SK-N-SH treated with all-trans-retinoic acid at 6 μM for 48 hours (cell line): ENCODE data around the gene NCBP3.

Experiments used
- ATAC-seq: fragments of 200-7000 bp; cut with Tn5 transposase; 3 replicates; pipeline ENCODE4 v1.9.1; 2020; ENCODE audit warnings: mild to moderate bottlenecking, moderate library complexity
- ARNTL ChIP-seq: fragments of 450-650 bp; formaldehyde crosslinking; IDR thresholded peaks from 2 replicates; pipeline ENCODE4 v1.5.0; 2020; ENCODE audit warnings: low read depth, mild to moderate bottlenecking, moderate library complexity, borderline replicate concordance
- BACH2 ChIP-seq: fragments of 250-450 bp; sonication (Bioruptor Pico); IDR thresholded peaks from 2 replicates; pipeline ENCODE4 v1.9.0; 2021; ENCODE audit warnings: mild to moderate bottlenecking, borderline replicate concordance
- CSRNP3 ChIP-seq: fragments of 250-450 bp; sonication (Bioruptor Pico); IDR thresholded peaks from 2 replicates; pipeline ENCODE4 v1.5.1; 2021; ENCODE audit warnings: mild to moderate bottlenecking, moderate library complexity
- ESRRG ChIP-seq: fragments of 250-450 bp; sonication (Bioruptor Pico); IDR thresholded peaks from 2 replicates; pipeline ENCODE4 v1.6.1; 2021; ENCODE audit warnings: mild to moderate bottlenecking
- GLIS3 ChIP-seq: fragments of 250-450 bp; sonication (Bioruptor Pico); IDR thresholded peaks from 2 replicates; pipeline ENCODE4 v1.5.0; 2020; ENCODE audit warnings: mild to moderate bottlenecking, moderate library complexity
- ISL1 ChIP-seq: fragments of 250-450 bp; sonication (Bioruptor Pico); IDR thresholded peaks from 2 replicates; pipeline ENCODE4 v2.1.2; 2022; ENCODE audit warnings: mild to moderate bottlenecking, moderate library complexity
- OSR1 ChIP-seq: fragments of 250-450 bp; sonication (Bioruptor Pico); IDR thresholded peaks from 2 replicates; pipeline ENCODE4 v1.8.0; 2022; ENCODE audit warnings: moderate library complexity, mild to moderate bottlenecking, inconsistent platforms
- POU6F1 ChIP-seq: fragments of 250-450 bp; sonication (Bioruptor Pico); IDR thresholded peaks from 2 replicates; pipeline ENCODE4 v1.8.0; 2021; ENCODE audit warnings: low read depth, mild to moderate bottlenecking, moderate library complexity, borderline replicate concordance
- SNAI2 ChIP-seq: fragments of 250-450 bp; sonication (Bioruptor Pico); IDR thresholded peaks from 2 replicates; pipeline ENCODE4 v1.5.0; 2020; ENCODE audit warnings: mild to moderate bottlenecking, moderate library complexity
- TCF4 ChIP-seq: fragments of 250-450 bp; sonication (Bioruptor Pico); IDR thresholded peaks from 2 replicates; pipeline ENCODE4 v1.8.0; 2021; ENCODE audit warnings: mild to moderate bottlenecking, moderate library complexity, borderline replicate concordance
- TOX ChIP-seq: fragments of 250-450 bp; sonication (Bioruptor Pico); IDR thresholded peaks from 2 replicates; pipeline ENCODE4 v1.8.0; 2021; ENCODE audit warnings: mild to moderate bottlenecking, moderate library complexity, borderline replicate concordance
- ZC3H10 ChIP-seq: fragments of 250-450 bp; sonication (Bioruptor Pico); IDR thresholded peaks from 2 replicates; pipeline ENCODE4 v1.5.1; 2021; ENCODE audit warnings: mild to moderate bottlenecking, moderate library complexity
- ZFP3 ChIP-seq: fragments of 250-450 bp; sonication (Bioruptor Pico); IDR thresholded peaks from 2 replicates; pipeline ENCODE4 v1.5.0; 2020; ENCODE audit warnings: mild to moderate bottlenecking, moderate library complexity
- ZFP30 ChIP-seq: fragments of 450-650 bp; formaldehyde crosslinking; IDR thresholded peaks from 2 replicates; pipeline ENCODE4 v1.5.0; 2022; ENCODE audit warnings: mild to moderate bottlenecking, moderate library complexity
- ZNF565 ChIP-seq: fragments of 450-650 bp; formaldehyde crosslinking; conservative IDR thresholded peaks from 2 replicates; pipeline ENCODE4 v1.5.0; 2020; ENCODE audit warnings: low read depth, mild to moderate bottlenecking, moderate library complexity
- ZNF70 ChIP-seq: fragments of 450-650 bp; formaldehyde crosslinking; IDR thresholded peaks from 2 replicates; pipeline ENCODE4 v1.5.0; 2020; ENCODE audit warnings: mild to moderate bottlenecking, moderate library complexity
- TF ChIP-seq, protein P1 (sequence below): fragments of 250-450 bp; sonication (Bioruptor Pico); IDR thresholded peaks from 2 replicates; pipeline ENCODE4 v1.5.0; 2020; ENCODE audit warnings: mild to moderate bottlenecking, moderate library complexity
- TF ChIP-seq, protein P2 (sequence below): fragments of 250-450 bp; sonication (Bioruptor Pico); IDR thresholded peaks from 2 replicates; pipeline ENCODE4 v1.8.0; 2020; ENCODE audit warnings: mild to moderate bottlenecking, moderate library complexity, borderline replicate concordance

The NCBP3 gene

DNA sequence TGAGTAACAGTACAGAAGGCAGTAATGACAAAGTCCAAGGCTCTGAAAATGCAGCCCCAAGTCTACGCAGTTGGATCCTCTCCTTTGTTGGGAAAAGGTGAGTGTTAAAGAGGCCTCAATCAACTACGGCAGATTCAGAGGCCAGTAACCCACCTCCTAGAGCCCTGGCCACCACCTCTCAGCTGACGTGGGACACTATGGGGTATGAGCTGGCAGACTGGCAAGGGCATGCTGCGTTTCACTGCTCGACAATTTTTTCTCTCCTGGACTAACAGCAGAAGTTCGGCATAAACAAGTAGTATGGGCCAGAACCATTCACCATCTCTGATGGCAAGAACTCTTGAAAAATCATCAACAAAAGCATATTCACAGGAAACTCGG lies 17.2 kb downstream of the NCBP3 start:
- no peak for ATAC-seq
- TF ChIP-seq ZFP30 (no peak), ZNF70 (CRISPR knock-in tag) (no peak), CSRNP3 (no peak), ZFP3 (CRISPR knock-in tag) (no peak), ZNF565 (no peak), GLIS3 (no peak), OSR1 (CRISPR knock-in tag) (no peak)
- TF ChIP-seq, protein P1, sequence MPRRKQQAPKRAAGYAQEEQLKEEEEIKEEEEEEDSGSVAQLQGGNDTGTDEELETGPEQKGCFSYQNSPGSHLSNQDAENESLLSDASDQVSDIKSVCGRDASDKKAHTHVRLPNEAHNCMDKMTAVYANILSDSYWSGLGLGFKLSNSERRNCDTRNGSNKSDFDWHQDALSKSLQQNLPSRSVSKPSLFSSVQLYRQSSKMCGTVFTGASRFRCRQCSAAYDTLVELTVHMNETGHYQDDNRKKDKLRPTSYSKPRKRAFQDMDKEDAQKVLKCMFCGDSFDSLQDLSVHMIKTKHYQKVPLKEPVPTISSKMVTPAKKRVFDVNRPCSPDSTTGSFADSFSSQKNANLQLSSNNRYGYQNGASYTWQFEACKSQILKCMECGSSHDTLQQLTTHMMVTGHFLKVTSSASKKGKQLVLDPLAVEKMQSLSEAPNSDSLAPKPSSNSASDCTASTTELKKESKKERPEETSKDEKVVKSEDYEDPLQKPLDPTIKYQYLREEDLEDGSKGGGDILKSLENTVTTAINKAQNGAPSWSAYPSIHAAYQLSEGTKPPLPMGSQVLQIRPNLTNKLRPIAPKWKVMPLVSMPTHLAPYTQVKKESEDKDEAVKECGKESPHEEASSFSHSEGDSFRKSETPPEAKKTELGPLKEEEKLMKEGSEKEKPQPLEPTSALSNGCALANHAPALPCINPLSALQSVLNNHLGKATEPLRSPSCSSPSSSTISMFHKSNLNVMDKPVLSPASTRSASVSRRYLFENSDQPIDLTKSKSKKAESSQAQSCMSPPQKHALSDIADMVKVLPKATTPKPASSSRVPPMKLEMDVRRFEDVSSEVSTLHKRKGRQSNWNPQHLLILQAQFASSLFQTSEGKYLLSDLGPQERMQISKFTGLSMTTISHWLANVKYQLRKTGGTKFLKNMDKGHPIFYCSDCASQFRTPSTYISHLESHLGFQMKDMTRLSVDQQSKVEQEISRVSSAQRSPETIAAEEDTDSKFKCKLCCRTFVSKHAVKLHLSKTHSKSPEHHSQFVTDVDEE (CRISPR knock-in tag), result no peak

DNA sequence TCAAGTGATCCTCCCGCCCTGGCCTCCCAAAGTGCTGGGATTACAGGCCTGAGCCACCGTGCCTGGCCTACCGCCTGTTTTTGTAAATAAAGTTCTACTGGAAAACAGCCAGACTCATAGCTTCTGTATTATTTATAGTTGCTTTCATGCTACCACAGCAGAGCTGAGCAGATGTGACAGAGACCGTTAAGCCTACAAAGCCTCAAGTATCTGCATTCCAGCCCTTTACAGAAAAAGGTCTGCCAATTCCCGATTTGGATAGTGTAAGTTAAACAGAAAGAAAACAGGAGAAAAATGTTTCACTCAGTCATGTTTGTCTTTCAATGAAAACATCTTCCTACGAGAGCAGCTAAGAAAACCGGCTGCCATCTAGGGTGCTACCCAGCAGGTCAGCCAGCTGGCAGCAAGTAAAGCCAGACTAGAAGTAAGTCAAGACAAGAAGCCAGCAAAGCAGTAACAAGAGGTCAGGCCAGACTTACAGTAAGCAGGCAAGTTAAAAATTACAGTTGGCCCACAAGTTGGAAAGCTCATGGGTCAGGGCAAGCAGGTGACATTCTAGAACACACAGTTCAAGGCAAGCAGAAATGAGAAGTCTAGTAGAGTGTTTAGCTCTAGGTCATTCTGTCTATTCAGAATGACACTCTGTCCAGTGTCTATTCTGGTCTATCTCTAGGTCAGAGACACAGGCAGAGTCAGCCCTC lies 17.7 kb downstream of the NCBP3 start:
- no peak for ATAC-seq
- TF ChIP-seq ZNF565, result no peak
- no peak for TF ChIP-seq ZFP30
- no peak for TF ChIP-seq TOX
- TF ChIP-seq POU6F1 (CRISPR knock-in tag), result no peak
- TF ChIP-seq, protein P1 (CRISPR knock-in tag), result no peak
- TF ChIP-seq BACH2 (CRISPR knock-in tag), result no peak
- TF ChIP-seq SNAI2 (CRISPR knock-in tag), result no peak
- TF ChIP-seq ZC3H10 (CRISPR knock-in tag), result no peak
- TF ChIP-seq, protein P2, sequence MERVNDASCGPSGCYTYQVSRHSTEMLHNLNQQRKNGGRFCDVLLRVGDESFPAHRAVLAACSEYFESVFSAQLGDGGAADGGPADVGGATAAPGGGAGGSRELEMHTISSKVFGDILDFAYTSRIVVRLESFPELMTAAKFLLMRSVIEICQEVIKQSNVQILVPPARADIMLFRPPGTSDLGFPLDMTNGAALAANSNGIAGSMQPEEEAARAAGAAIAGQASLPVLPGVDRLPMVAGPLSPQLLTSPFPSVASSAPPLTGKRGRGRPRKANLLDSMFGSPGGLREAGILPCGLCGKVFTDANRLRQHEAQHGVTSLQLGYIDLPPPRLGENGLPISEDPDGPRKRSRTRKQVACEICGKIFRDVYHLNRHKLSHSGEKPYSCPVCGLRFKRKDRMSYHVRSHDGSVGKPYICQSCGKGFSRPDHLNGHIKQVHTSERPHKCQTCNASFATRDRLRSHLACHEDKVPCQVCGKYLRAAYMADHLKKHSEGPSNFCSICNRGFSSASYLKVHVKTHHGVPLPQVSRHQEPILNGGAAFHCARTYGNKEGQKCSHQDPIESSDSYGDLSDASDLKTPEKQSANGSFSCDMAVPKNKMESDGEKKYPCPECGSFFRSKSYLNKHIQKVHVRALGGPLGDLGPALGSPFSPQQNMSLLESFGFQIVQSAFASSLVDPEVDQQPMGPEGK, result no peak
- no peak for TF ChIP-seq TCF4
- no peak for TF ChIP-seq ISL1 (CRISPR knock-in tag)
- no peak for TF ChIP-seq ZNF70 (CRISPR knock-in tag)
- TF ChIP-seq ARNTL (CRISPR knock-in tag), result no peak
- TF ChIP-seq, all 23 proteins: peak for 0

DNA sequence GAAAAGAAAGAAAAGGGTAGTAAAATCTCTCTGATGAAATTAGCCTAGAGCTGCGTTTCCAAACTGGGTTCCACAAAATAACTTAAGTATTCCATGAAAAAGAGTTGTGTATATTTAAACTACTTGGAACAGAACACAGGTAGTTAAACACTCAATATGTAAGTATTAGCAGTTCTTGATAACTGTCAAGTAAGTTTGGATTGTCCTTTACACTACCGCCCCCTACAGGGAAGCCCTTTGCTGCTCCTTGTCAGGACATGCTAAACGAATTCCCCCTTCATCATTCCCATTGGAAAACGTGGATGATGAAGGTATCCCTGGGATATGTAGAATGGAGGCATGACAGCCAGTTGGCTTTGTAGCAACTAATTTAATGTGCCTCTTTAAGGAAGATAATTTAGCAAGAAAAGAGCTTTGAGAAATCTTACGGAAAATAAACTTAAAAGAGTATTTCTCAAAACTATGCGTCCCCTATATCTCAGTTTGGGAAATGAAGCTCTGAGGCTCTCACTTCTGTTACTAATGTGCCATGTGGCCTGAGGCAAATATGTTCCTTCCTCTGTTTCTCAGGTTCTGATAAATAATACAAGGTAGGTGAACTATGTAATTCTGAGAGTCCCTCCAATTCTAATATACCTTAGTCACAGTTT lies 18.8 kb downstream of the NCBP3 start:
- ATAC-seq, result peak; percentile 76
- TF ChIP-seq POU6F1 (CRISPR knock-in tag) (no peak), ESRRG (CRISPR knock-in tag) (no peak), ISL1 (CRISPR knock-in tag) (no peak), BACH2 (CRISPR knock-in tag) (no peak), ARNTL (CRISPR knock-in tag) (no peak), ZFP30 (no peak), TCF4 (no peak), SNAI2 (CRISPR knock-in tag) (no peak), TOX (no peak)
